ENCODE results near the gene MRPS33. TPM values are rescaled to one million over a fixed set of nuclear protein-coding genes. Genes with fewer than 3 reads are reported as not detected.

MRPS33 gene
- total RNA-seq, 1 donor from 2014 or later, result 42.0 TPM

- H3K27ac Mint-ChIP-seq (ENCODE audit: unreplicated experiment), result no peak overlapping the region
- H3K4me3 Mint-ChIP-seq (ENCODE audit: unreplicated experiment), result no peak overlapping the region
- H3K27me3 Mint-ChIP-seq (ENCODE audit: unreplicated experiment), result peaks cover 25% of the 10 kb centered on the region
- TF ChIP-seq, protein P1, sequence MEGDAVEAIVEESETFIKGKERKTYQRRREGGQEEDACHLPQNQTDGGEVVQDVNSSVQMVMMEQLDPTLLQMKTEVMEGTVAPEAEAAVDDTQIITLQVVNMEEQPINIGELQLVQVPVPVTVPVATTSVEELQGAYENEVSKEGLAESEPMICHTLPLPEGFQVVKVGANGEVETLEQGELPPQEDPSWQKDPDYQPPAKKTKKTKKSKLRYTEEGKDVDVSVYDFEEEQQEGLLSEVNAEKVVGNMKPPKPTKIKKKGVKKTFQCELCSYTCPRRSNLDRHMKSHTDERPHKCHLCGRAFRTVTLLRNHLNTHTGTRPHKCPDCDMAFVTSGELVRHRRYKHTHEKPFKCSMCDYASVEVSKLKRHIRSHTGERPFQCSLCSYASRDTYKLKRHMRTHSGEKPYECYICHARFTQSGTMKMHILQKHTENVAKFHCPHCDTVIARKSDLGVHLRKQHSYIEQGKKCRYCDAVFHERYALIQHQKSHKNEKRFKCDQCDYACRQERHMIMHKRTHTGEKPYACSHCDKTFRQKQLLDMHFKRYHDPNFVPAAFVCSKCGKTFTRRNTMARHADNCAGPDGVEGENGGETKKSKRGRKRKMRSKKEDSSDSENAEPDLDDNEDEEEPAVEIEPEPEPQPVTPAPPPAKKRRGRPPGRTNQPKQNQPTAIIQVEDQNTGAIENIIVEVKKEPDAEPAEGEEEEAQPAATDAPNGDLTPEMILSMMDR (IDR thresholded peaks at IDR 0.05), result no peak
- no peaks in the 10 kb centered on the region for H3K9me3 Mint-ChIP-seq (ENCODE audit: unreplicated experiment)
- H3K36me3 Mint-ChIP-seq (ENCODE audit: unreplicated experiment), result no peaks in the 10 kb centered on the region
- no peak for DNase-seq (ENCODE audit: extremely low spot score, unreplicated experiment)
- H3K4me1 Mint-ChIP-seq (ENCODE audit: unreplicated experiment), result no peaks in the 10 kb centered on the region
These were observed 22.3 kb downstream of the MRPS33 start for GRCh38 chr7:140992422-140992821.

- Mint-ChIP-seq H3K36me3 (ENCODE audit: unreplicated experiment) (no peaks in the 10 kb centered on the region), H3K27me3 (ENCODE audit: unreplicated experiment) (peaks cover 29% of the 10 kb centered on the region), H3K27ac (ENCODE audit: unreplicated experiment) (no peak overlapping the region), H3K4me3 (ENCODE audit: unreplicated experiment) (no peak overlapping the region), H3K4me1 (ENCODE audit: unreplicated experiment) (no peaks in the 10 kb centered on the region), H3K9me3 (ENCODE audit: unreplicated experiment) (no peaks in the 10 kb centered on the region)
- no peak for DNase-seq (ENCODE audit: extremely low spot score, unreplicated experiment)
- TF ChIP-seq, protein P1 (IDR thresholded peaks at IDR 0.05), result no peak
These were observed 24.4 kb downstream of the MRPS33 start for GRCh38 chr7:140990193-140990962.

GRCh38 chr7:140989068-140989467 lies 25.7 kb downstream of the MRPS33 start:
- Mint-ChIP-seq H3K4me3 (ENCODE audit: unreplicated experiment) (no peak overlapping the region), H3K27me3 (ENCODE audit: unreplicated experiment) (peaks cover 29% of the 10 kb centered on the region), H3K4me1 (ENCODE audit: unreplicated experiment) (no peaks in the 10 kb centered on the region), H3K9me3 (ENCODE audit: unreplicated experiment) (peaks cover 5% of the 10 kb centered on the region), H3K27ac (ENCODE audit: unreplicated experiment) (no peak overlapping the region), H3K36me3 (ENCODE audit: unreplicated experiment) (no peaks in the 10 kb centered on the region)
- no peak for DNase-seq (ENCODE audit: extremely low spot score, unreplicated experiment)
- TF ChIP-seq, protein P1 (IDR thresholded peaks at IDR 0.05), result no peak

DNA sequence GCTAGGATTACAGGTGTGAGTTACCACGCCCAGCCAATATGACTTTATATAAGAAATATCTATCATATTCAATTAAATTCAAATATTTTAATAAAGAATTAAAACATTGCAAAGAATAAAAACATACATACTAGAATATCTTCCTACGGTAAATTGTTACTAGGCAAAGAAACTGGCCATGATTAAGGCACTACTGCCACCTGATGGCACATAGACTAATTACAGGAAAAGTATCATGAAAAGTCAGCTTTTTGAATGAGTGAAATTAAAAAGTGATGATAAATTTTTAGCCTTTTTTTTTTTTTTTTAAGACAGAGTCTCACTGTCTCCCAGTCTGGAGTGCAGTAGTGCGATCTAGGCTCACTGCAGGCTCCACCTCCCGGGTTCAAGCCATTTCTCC lies 30.9 kb downstream of the MRPS33 start:
- no peaks in the 10 kb centered on the region for H3K4me1 Mint-ChIP-seq (ENCODE audit: unreplicated experiment)
- H3K36me3 Mint-ChIP-seq (ENCODE audit: unreplicated experiment), result no peaks in the 10 kb centered on the region
- TF ChIP-seq, protein P1 (IDR thresholded peaks at IDR 0.05), result peak; percentile 14
- H3K9me3 Mint-ChIP-seq (ENCODE audit: unreplicated experiment), result peaks cover 5% of the 10 kb centered on the region
- no peak for DNase-seq (ENCODE audit: extremely low spot score, unreplicated experiment)
- H3K4me3 Mint-ChIP-seq (ENCODE audit: unreplicated experiment), result no peak overlapping the region
- peaks cover 25% of the 10 kb centered on the region for H3K27me3 Mint-ChIP-seq (ENCODE audit: unreplicated experiment)
- H3K27ac Mint-ChIP-seq (ENCODE audit: unreplicated experiment), result no peak overlapping the region

- no peak for DNase-seq (ENCODE audit: extremely low spot score, unreplicated experiment)
- H3K4me3 Mint-ChIP-seq (ENCODE audit: unreplicated experiment), result no peak overlapping the region
- H3K27me3 Mint-ChIP-seq (ENCODE audit: unreplicated experiment), result peaks cover 22% of the 10 kb centered on the region
- peaks cover 5% of the 10 kb centered on the region for H3K9me3 Mint-ChIP-seq (ENCODE audit: unreplicated experiment)
- no peaks in the 10 kb centered on the region for H3K4me1 Mint-ChIP-seq (ENCODE audit: unreplicated experiment)
- H3K27ac Mint-ChIP-seq (ENCODE audit: unreplicated experiment), result no peak overlapping the region
- H3K36me3 Mint-ChIP-seq (ENCODE audit: unreplicated experiment), result no peaks in the 10 kb centered on the region
- TF ChIP-seq, protein P1 (IDR thresholded peaks at IDR 0.05), result no peak
These were observed 32.2 kb downstream of the MRPS33 start for GRCh38 chr7:140982508-140982907.

Data from osteocyte (in vitro differentiated cells).